ENCODE data around the gene SF3B4. TPM values are rescaled to one million over a fixed set of nuclear protein-coding genes. Genes with fewer than 3 reads are reported as not detected.

Gene SF3B4
- total RNA-seq, 1 experiment from 2014 or later, result 23.5 TPM

DNA sequence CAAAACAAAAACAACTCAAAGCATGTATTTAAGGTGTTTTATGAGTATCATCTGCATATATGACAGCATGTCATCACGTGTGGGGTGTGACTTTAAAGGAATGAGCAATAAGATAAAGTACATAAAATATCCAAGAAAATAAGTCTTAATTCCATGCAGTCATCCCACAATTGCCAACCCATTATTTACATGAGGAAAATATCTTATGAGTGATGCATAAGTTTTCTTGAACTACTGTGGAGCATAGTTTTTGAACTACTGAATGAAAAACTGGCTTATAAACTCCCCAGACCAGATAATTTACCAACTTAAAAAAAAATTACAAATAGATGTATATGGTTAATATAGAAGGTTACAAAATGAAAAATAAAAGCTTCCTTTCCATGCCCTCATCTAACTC is 38.8 kb upstream of the SF3B4 start:
- no peaks in the 10 kb centered on the region for H3K79me2 ChIP-seq (ENCODE audit: low read length)
- no peak overlapping the region for H3K27ac ChIP-seq (ENCODE audit: low read length)
- ChIA-PET CTCF (no interaction called here), POLR2A (ENCODE audit: unreplicated experiment) (no interaction called here)
- TF ChIP-seq, protein P1, sequence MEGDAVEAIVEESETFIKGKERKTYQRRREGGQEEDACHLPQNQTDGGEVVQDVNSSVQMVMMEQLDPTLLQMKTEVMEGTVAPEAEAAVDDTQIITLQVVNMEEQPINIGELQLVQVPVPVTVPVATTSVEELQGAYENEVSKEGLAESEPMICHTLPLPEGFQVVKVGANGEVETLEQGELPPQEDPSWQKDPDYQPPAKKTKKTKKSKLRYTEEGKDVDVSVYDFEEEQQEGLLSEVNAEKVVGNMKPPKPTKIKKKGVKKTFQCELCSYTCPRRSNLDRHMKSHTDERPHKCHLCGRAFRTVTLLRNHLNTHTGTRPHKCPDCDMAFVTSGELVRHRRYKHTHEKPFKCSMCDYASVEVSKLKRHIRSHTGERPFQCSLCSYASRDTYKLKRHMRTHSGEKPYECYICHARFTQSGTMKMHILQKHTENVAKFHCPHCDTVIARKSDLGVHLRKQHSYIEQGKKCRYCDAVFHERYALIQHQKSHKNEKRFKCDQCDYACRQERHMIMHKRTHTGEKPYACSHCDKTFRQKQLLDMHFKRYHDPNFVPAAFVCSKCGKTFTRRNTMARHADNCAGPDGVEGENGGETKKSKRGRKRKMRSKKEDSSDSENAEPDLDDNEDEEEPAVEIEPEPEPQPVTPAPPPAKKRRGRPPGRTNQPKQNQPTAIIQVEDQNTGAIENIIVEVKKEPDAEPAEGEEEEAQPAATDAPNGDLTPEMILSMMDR (conservative IDR thresholded peaks at IDR 0.05; ENCODE audit: low read depth, low read length), result no peak
- no peak for TF ChIP-seq EZH2 (IDR thresholded peaks at IDR 0.05; ENCODE audit: low read length, unreplicated experiment)
- no peak for TF ChIP-seq EZH2phosphoT487 (IDR thresholded peaks at IDR 0.05; ENCODE audit: borderline replicate concordance, low read length)
- no peaks in the 10 kb centered on the region for H3F3A ChIP-seq (ENCODE audit: low read length, unreplicated experiment)
- peaks cover 54% of the 10 kb centered on the region for H3K36me3 ChIP-seq (ENCODE audit: low read depth, low read length)
- ATAC-seq, result no peak
- BruUV-seq (replicated peaks), result no TSS peak
- no peak for DNase-seq
- no peak overlapping the region for H3K4me3 ChIP-seq (ENCODE audit: low read length)
- H2AFZ ChIP-seq (ENCODE audit: low read length), result no peak overlapping the region
- no peaks in the 10 kb centered on the region for H4K20me1 ChIP-seq (ENCODE audit: low read length)
- H3K9me3 ChIP-seq (ENCODE audit: low read length), result no peaks in the 10 kb centered on the region
- H3K9ac ChIP-seq (ENCODE audit: low read length), result no peak overlapping the region
- no peak overlapping the region for H3K4me2 ChIP-seq (ENCODE audit: low read length)
- H3K9me2 ChIP-seq (replicated peaks; ENCODE audit: low read length), result no peaks in the 10 kb centered on the region
- H3K27me3 ChIP-seq (ENCODE audit: low read length), result no peaks in the 10 kb centered on the region
- no peaks in the 10 kb centered on the region for H3K4me1 ChIP-seq (ENCODE audit: insufficient read depth, low read length)
- intact Hi-C loops (cut with micrococcal nuclease), result no loop called here

DNA sequence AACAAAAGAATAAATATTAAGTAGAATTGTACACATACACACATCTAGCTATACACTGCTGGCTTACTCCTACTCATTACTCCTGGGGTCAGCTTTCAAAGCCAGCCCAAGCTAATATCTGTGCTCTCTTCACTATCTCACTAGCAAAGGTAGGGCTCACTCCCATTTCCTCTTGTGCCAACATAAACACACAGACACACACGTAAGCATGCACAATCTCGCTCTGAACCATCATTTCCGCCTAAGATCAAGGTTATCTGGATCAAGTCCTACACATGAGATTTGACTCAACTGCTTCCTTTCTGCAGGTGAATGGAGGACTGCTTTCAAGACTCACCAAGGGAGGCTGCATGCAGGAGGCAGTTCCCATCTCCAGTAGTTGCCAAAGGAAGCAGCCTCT is 37.8 kb upstream of the SF3B4 start:
- Histone ChIP-seq H2AFZ (ENCODE audit: low read length) (no peak overlapping the region), H3K4me2 (ENCODE audit: low read length) (no peak overlapping the region), H3K4me1 (ENCODE audit: insufficient read depth, low read length) (no peaks in the 10 kb centered on the region), H4K20me1 (ENCODE audit: low read length) (no peaks in the 10 kb centered on the region), H3K9me3 (ENCODE audit: low read length) (no peaks in the 10 kb centered on the region), H3K4me3 (ENCODE audit: low read length) (no peak overlapping the region), H3K9ac (ENCODE audit: low read length) (no peak overlapping the region), H3K27me3 (ENCODE audit: low read length) (no peaks in the 10 kb centered on the region), H3K36me3 (ENCODE audit: low read depth, low read length) (peaks cover 47% of the 10 kb centered on the region), H3K79me2 (ENCODE audit: low read length) (no peaks in the 10 kb centered on the region), H3F3A (ENCODE audit: low read length, unreplicated experiment) (no peaks in the 10 kb centered on the region), H3K27ac (ENCODE audit: low read length) (no peak overlapping the region), H3K9me2 (replicated peaks; ENCODE audit: low read length) (no peaks in the 10 kb centered on the region)
- BruUV-seq (replicated peaks), result no TSS peak
- no peak for DNase-seq
- ATAC-seq, result no peak
- POLR2A ChIA-PET (ENCODE audit: unreplicated experiment), result no interaction called here
- intact Hi-C loops (cut with micrococcal nuclease), result no loop called here
- CTCF ChIA-PET, result no interaction called here
- TF ChIP-seq EZH2phosphoT487 (IDR thresholded peaks at IDR 0.05; ENCODE audit: borderline replicate concordance, low read length), result no peak
- TF ChIP-seq EZH2 (IDR thresholded peaks at IDR 0.05; ENCODE audit: low read length, unreplicated experiment), result no peak
- TF ChIP-seq, protein P1 (conservative IDR thresholded peaks at IDR 0.05; ENCODE audit: low read depth, low read length), result no peak

DNA sequence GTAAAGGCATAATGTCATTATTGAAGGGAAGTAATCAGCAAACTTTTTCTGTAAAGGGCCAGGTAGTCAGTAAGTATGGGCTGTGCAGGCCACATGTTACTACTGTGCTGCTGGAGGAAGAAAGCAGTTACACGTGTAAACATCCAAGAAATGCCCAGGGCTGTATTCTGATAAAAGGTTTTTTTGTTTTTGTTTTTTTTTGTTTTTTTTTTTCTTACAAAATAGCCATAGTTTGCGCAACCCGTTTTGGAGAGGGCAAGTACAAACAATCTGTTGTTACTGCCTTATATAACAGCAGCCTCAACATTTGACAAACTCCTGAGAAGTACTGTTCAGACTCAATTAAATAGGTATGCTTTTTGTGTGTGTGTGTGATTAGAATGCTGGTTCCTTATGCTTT is 35.8 kb upstream of the SF3B4 start:
- Histone ChIP-seq H3K79me2 (ENCODE audit: low read length) (no peaks in the 10 kb centered on the region), H3K4me1 (ENCODE audit: insufficient read depth, low read length) (no peaks in the 10 kb centered on the region), H3K4me3 (ENCODE audit: low read length) (no peak overlapping the region), H3K36me3 (ENCODE audit: low read depth, low read length) (peaks cover 54% of the 10 kb centered on the region), H3K27ac (ENCODE audit: low read length) (no peak overlapping the region), H4K20me1 (ENCODE audit: low read length) (no peaks in the 10 kb centered on the region), H3K9ac (ENCODE audit: low read length) (no peak overlapping the region), H2AFZ (ENCODE audit: low read length) (no peak overlapping the region), H3K9me2 (replicated peaks; ENCODE audit: low read length) (no peaks in the 10 kb centered on the region), H3K9me3 (ENCODE audit: low read length) (no peaks in the 10 kb centered on the region), H3K27me3 (ENCODE audit: low read length) (no peaks in the 10 kb centered on the region), H3F3A (ENCODE audit: low read length, unreplicated experiment) (no peaks in the 10 kb centered on the region), H3K4me2 (ENCODE audit: low read length) (no peak overlapping the region)
- DNase-seq, result no peak
- ChIA-PET CTCF (no interaction called here), POLR2A (ENCODE audit: unreplicated experiment) (no interaction called here)
- no TSS peak for BruUV-seq (replicated peaks)
- ATAC-seq, result no peak
- intact Hi-C loops (cut with micrococcal nuclease), result loop anchor here (2.0 kb wide), 2 partner anchors 33 to 45 kb away; no protein-coding TSS in a partner anchor
- no peak for TF ChIP-seq EZH2phosphoT487 (IDR thresholded peaks at IDR 0.05; ENCODE audit: borderline replicate concordance, low read length)
- TF ChIP-seq, protein P1 (conservative IDR thresholded peaks at IDR 0.05; ENCODE audit: low read depth, low read length), result no peak
- no peak for TF ChIP-seq EZH2 (IDR thresholded peaks at IDR 0.05; ENCODE audit: low read length, unreplicated experiment)
